Spleen (tissue), 7 donors: ENCODE data around the gene AMOT.

ENCODE experiments used
- POLR2A ChIP-seq, 3 donors: fragments of 450-650 bp; IDR thresholded peaks; one replicate each; pipeline ENCODE4 v1.5.1; 2017; ENCODE audit warnings: antibody characterized with exemption in 3 of 3, mild to moderate bottlenecking in 1 of 3
- POLR2AphosphoS5 ChIP-seq, 3 donors: sonication (generic); formaldehyde crosslinking; IDR thresholded peaks; one replicate each; pipeline ENCODE4 v1.5.1; 2017; ENCODE audit warnings: antibody characterized with exemption in 3 of 3
- TF ChIP-seq, protein P1 (sequence below), 11 experiments: fragments of 200-600 bp in 7 of 11; fragments of 450-650 bp in 4 of 11; sonication (generic) in 4 of 11; IDR thresholded peaks in 8 of 11; conservative IDR thresholded peaks in 3 of 11; 1 replicate in 7 of 11; 2 replicates in 4 of 11; pipeline versions ENCODE4 v1.4.0 to v1.8.0; 2016 to 2021; ENCODE audit warnings: antibody characterized with exemption in 11 of 11, inconsistent platforms in 4 of 11, mild to moderate bottlenecking in 1 of 11
- donor health status: DM: no; HTN: no; CAD: no; lungs with moderate emphysema.
- donor health status: DM: no; HTN: no; CAD: no.
- donor health status: DM: no; HTN: no; CAD: no.

DNA sequence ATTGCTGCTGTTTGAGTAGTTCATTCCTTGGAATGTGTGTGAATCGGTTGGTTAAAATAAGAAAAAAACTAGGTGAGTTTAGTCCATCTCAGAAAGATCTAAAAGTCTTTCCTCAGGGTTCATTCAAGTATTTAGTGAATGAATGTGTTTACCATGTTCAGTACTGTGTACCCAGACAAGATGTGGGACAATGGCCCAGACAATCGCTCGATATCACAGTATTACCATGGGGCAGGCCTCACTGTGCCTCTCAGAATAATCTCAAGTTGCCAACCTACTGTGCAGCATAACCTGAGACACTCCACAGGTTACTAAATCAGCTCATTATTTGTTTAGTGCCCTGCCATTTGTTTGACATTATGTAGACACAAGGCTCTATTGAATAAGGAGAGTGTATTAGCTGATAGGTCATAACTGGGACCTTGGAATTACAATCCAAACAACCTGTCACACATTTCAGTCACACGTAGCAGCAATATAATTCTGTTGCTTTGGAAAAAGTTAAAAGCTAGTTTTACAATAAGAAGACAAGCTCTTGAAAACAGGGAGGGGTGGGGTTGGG, 24.9 kb upstream of the AMOT start:
- TF ChIP-seq, protein P1, sequence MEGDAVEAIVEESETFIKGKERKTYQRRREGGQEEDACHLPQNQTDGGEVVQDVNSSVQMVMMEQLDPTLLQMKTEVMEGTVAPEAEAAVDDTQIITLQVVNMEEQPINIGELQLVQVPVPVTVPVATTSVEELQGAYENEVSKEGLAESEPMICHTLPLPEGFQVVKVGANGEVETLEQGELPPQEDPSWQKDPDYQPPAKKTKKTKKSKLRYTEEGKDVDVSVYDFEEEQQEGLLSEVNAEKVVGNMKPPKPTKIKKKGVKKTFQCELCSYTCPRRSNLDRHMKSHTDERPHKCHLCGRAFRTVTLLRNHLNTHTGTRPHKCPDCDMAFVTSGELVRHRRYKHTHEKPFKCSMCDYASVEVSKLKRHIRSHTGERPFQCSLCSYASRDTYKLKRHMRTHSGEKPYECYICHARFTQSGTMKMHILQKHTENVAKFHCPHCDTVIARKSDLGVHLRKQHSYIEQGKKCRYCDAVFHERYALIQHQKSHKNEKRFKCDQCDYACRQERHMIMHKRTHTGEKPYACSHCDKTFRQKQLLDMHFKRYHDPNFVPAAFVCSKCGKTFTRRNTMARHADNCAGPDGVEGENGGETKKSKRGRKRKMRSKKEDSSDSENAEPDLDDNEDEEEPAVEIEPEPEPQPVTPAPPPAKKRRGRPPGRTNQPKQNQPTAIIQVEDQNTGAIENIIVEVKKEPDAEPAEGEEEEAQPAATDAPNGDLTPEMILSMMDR (IDR thresholded peaks at IDR 0.05 in 8 of 11, conservative IDR thresholded peaks at IDR 0.05 in 3 of 11) = no peak
- no peak for TF ChIP-seq POLR2A (IDR thresholded peaks at IDR 0.05)
- TF ChIP-seq POLR2AphosphoS5 (IDR thresholded peaks at IDR 0.05) = no peak
